Astrocyte of the spinal cord (primary cell): Measurements from ENCODE around the gene LIMS1.
"Not testable (repeated sequence)": the region's sequence is repeated elsewhere in the genome, so short reads cannot be mapped to it uniquely, and the experiment has no call there.

Experiments used
- DNase-seq: peaks from one replicate; pipeline ENCODE4 v3.0.0; 2011; ENCODE audit warnings: low read depth, low spot score
- H3K4me3 ChIP-seq: 2 replicates; pipeline ENCODE4 v1.5.1; 2011; ENCODE audit warnings: low read depth, mild to moderate bottlenecking, low read length, moderate library complexity
- CTCF ChIP-seq: IDR thresholded peaks from 2 replicates; pipeline ENCODE4 v1.5.1; 2012; ENCODE audit warnings: low read depth, mild to moderate bottlenecking, low read length, inconsistent platforms
- in situ Hi-C: cut with HindIII; loops from 2 replicates; pipeline ENCODE4 v1.10.0; 2017; ENCODE audit warnings: low sequenced_read_pairs

The LIMS1 gene

GRCh38 chr2:108594132-108594981 lies 60.1 kb downstream of the LIMS1 start:
- in situ Hi-C loops: no loop called here
- TF ChIP-seq CTCF: no peak
- DNase-seq: peak; percentile 95
- H3K4me3 ChIP-seq: no peak overlapping the region

- H3K4me3 ChIP-seq: no peak overlapping the region
- peak; percentile 98 for DNase-seq
- in situ Hi-C loops: no loop called here
- no peak for TF ChIP-seq CTCF
These were observed 60.8 kb downstream of the LIMS1 start for GRCh38 chr2:108594982-108595464.

GRCh38 chr2:108595771-108596170 lies 61.5 kb downstream of the LIMS1 start:
- H3K4me3 ChIP-seq, in situ Hi-C loops: not testable (repeated sequence)
- peak; percentile 30 for DNase-seq

- in situ Hi-C loops, H3K4me3 ChIP-seq: not testable (repeated sequence)
- peak; percentile 66 for DNase-seq
These were observed 63.0 kb downstream of the LIMS1 start for GRCh38 chr2:108597105-108597744.

GRCh38 chr2:108601199-108601598 lies 66.9 kb downstream of the LIMS1 start:
- in situ Hi-C loops: not testable (repeated sequence)

GRCh38 chr2:108602422-108602821 lies 68.2 kb downstream of the LIMS1 start:
- no peak for TF ChIP-seq CTCF
- no peak overlapping the region for H3K4me3 ChIP-seq
- DNase-seq: no peak
- in situ Hi-C loops: no loop called here

More at GRCh38 chr2:108601199-108601598, 66.9 kb downstream of the LIMS1 start:
- not testable (repeated sequence) for DNase-seq, H3K4me3 ChIP-seq

GRCh38 chr2:108604196-108604595 lies 69.9 kb downstream of the LIMS1 start:
- in situ Hi-C loops: no loop called here
- no peak for DNase-seq
- H3K4me3 ChIP-seq: no peak overlapping the region
- TF ChIP-seq CTCF: no peak

- TF ChIP-seq CTCF: no peak
- in situ Hi-C loops: no loop called here
- DNase-seq: no peak
- H3K4me3 ChIP-seq: no peak overlapping the region
These were observed 71.7 kb downstream of the LIMS1 start for GRCh38 chr2:108605947-108606346.
